Measurements from ENCODE around the gene ADGRD2.

GRCh38 chr9:124503713-124504529, 53.7 kb downstream of the ADGRD2 start:
- TF ChIP-seq POLR2AphosphoS5 (IDR thresholded peaks at IDR 0.05; ENCODE audit: low read depth, low read length) = no peak
- TF ChIP-seq, protein P1, sequence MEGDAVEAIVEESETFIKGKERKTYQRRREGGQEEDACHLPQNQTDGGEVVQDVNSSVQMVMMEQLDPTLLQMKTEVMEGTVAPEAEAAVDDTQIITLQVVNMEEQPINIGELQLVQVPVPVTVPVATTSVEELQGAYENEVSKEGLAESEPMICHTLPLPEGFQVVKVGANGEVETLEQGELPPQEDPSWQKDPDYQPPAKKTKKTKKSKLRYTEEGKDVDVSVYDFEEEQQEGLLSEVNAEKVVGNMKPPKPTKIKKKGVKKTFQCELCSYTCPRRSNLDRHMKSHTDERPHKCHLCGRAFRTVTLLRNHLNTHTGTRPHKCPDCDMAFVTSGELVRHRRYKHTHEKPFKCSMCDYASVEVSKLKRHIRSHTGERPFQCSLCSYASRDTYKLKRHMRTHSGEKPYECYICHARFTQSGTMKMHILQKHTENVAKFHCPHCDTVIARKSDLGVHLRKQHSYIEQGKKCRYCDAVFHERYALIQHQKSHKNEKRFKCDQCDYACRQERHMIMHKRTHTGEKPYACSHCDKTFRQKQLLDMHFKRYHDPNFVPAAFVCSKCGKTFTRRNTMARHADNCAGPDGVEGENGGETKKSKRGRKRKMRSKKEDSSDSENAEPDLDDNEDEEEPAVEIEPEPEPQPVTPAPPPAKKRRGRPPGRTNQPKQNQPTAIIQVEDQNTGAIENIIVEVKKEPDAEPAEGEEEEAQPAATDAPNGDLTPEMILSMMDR (IDR thresholded peaks at IDR 0.05) = no peak
- TF ChIP-seq, protein P2, sequence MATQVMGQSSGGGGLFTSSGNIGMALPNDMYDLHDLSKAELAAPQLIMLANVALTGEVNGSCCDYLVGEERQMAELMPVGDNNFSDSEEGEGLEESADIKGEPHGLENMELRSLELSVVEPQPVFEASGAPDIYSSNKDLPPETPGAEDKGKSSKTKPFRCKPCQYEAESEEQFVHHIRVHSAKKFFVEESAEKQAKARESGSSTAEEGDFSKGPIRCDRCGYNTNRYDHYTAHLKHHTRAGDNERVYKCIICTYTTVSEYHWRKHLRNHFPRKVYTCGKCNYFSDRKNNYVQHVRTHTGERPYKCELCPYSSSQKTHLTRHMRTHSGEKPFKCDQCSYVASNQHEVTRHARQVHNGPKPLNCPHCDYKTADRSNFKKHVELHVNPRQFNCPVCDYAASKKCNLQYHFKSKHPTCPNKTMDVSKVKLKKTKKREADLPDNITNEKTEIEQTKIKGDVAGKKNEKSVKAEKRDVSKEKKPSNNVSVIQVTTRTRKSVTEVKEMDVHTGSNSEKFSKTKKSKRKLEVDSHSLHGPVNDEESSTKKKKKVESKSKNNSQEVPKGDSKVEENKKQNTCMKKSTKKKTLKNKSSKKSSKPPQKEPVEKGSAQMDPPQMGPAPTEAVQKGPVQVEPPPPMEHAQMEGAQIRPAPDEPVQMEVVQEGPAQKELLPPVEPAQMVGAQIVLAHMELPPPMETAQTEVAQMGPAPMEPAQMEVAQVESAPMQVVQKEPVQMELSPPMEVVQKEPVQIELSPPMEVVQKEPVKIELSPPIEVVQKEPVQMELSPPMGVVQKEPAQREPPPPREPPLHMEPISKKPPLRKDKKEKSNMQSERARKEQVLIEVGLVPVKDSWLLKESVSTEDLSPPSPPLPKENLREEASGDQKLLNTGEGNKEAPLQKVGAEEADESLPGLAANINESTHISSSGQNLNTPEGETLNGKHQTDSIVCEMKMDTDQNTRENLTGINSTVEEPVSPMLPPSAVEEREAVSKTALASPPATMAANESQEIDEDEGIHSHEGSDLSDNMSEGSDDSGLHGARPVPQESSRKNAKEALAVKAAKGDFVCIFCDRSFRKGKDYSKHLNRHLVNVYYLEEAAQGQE (IDR thresholded peaks at IDR 0.05; ENCODE audit: insufficient read depth in 1 of 2, low read depth in 2 of 2, low read length in 1 of 2) = no peak

All from Panc1 (cell line).